Stimulated activated naive B cell treated with anti-CD40 and anti-IgM and Interleukin-4, amounts not matched to agents 10 μg/mL and 1 μg/mL and 100 μg/mL, for 72 hours (primary cell): ENCODE measurements around the gene BNC2.
A peak's percentile ranks its signal among the peaks of the same experiment; 100 is the strongest.
"Not testable (repeated sequence)": the region's sequence is repeated elsewhere in the genome, so short reads cannot be mapped to it uniquely, and the experiment has no call there.

Experiments
- ATAC-seq, 2 donors: fragments of 150-1000 bp; cut with Tn5 transposase; replicated peaks; 2 replicates each; pipeline ENCODE4 v1.10.0; 2021; ENCODE audit warnings: moderate library complexity in 1 of 2
- DNase-seq: peaks from one replicate; pipeline ENCODE4 v3.0.0; 2021
- H3K27ac Mint-ChIP-seq: one replicate; pipeline ENCODE4 v1.8.0; 2022; ENCODE audit warnings: mild to moderate bottlenecking, mixed read lengths
- H3K27me3 Mint-ChIP-seq, 2 donors: one replicate each; pipeline ENCODE4 v1.8.0; 2022; ENCODE audit warnings: mixed read lengths in 2 of 2
- H3K36me3 Mint-ChIP-seq, 2 donors: one replicate each; pipeline ENCODE4 v1.8.0; 2022; ENCODE audit warnings: mixed read lengths in 2 of 2, mild to moderate bottlenecking in 1 of 2
- H3K4me1 Mint-ChIP-seq, 2 donors: one replicate each; pipeline ENCODE4 v1.8.0; 2022; ENCODE audit warnings: mixed read lengths in 2 of 2, mild to moderate bottlenecking in 1 of 2
- H3K4me3 Mint-ChIP-seq, 2 donors: one replicate each; pipeline ENCODE4 v1.8.0; 2022; ENCODE audit warnings: mild to moderate bottlenecking in 2 of 2, mixed read lengths in 2 of 2, moderate library complexity in 1 of 2
- H3K9me3 Mint-ChIP-seq, 2 donors: one replicate each; pipeline ENCODE4 v1.8.0; 2022; ENCODE audit warnings: mixed read lengths in 2 of 2, mild to moderate bottlenecking in 1 of 2

The BNC2 gene

GRCh38 chr9:16870596-16871335 lies at the start of gene BNC2:
Gene BNC2, minus strand, starts transcription at chr9:16870670. Its CDS starts 22 bp downstream, at chr9:16870648.
- Mint-ChIP-seq H3K9me3 (peaks cover 0 to 1% of the 10 kb centered on the region in 2 donors), H3K4me3 (peak within 1 kb of the TSS; percentile 80 to 86), H3K36me3 (no peaks in the 10 kb centered on the region), H3K27ac (peak within 1 kb of the TSS; percentile 79), H3K27me3 (peaks cover 34 to 62% of the 10 kb centered on the region in 2 donors), H3K4me1 (peaks cover 4 to 19% of the 10 kb centered on the region in 2 donors)
- peak; percentile 18 to 38 for ATAC-seq
- no peak for DNase-seq

DNA sequence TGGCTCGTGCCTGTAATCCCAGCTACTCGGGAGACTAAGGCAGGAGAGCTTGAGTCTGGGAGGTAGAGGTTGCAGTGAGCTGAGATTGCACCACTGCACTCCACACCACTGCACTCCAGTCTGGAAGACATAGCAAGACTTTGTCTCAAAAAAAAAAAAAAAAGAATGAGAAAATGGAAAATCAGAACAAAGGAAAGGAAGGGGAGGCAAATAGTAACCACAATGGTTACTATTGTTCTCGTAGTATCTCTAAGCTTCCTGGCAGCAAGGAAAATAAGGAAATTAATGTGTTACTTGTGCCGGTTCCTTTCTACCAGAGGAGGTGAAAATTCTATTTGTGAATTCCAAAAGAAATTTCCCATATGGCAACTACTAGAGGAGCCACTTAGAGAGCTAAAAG lies 48.5 kb upstream of the BNC2 start:
- H3K4me3 Mint-ChIP-seq = no peak overlapping the region
- H3K27ac Mint-ChIP-seq = no peak overlapping the region
- no peak for DNase-seq
- no peaks in the 10 kb centered on the region for H3K4me1 Mint-ChIP-seq
- no peak for ATAC-seq
- peaks cover 7 to 15% of the 10 kb centered on the region in 2 donors for H3K9me3 Mint-ChIP-seq
- H3K27me3 Mint-ChIP-seq = no peaks in the 10 kb centered on the region
- no peaks in the 10 kb centered on the region for H3K36me3 Mint-ChIP-seq

DNA sequence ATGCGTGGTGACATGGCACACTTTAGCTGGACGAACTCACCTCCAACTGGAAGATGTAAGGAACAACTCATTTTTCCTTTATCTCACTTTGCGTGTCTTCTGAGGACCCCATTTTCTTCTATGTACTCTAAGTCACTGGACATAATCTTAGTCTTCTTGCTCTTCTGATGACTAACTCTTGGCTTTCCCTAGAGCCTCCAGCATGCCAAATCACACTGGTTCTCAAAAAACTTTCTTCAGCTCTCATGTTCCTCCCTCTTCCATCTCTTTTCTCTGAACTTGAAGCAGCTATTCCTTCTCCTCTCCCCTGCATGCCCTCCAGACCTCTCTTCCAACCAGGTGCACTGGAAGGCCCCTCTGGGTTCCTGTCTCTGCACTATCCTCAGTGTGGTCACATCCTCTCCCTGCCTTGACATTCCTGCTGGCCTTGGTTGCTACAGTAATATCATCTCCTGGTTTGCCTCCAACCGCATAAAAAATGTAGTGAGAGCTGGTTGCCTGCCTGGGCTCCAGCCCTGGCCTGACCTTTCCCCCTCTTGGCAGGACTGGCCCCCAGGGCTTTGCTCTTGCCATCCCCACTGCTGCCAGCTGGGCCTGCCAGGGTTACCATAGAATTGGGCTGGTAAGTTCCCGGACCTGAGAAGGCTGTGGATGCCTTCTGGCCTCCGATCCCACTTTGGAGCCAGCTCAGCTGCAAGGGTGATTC lies 44.8 kb upstream of the BNC2 start:
- H3K27me3 Mint-ChIP-seq = no peaks in the 10 kb centered on the region
- ATAC-seq = no peak
- no peaks in the 10 kb centered on the region for H3K36me3 Mint-ChIP-seq
- DNase-seq = no peak
- no peaks in the 10 kb centered on the region for H3K4me1 Mint-ChIP-seq
- H3K4me3 Mint-ChIP-seq = no peak overlapping the region
- no peak overlapping the region for H3K27ac Mint-ChIP-seq
- H3K9me3 Mint-ChIP-seq = peaks cover 7 to 15% of the 10 kb centered on the region in 2 donors

DNA sequence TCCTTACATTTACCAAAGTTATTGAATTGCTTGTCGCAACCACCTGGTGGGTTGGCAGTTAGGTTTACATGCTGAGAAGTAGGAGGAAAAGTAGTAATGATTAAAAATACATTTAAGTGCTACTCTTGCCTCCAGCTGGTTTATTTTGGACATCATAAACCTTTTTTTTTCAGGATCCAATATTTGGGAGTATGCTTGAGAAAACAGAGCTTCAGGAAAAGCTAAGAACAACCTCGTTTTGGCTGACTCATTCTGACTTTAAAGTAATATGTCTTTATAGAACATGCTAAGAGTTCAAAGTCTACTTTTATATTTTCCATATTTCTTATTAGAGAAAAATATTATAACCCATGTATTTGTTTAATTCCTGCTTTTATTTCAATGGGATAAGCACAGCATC lies 41.7 kb upstream of the BNC2 start:
- no peaks in the 10 kb centered on the region for H3K4me1 Mint-ChIP-seq
- H3K4me3 Mint-ChIP-seq = no peak overlapping the region
- H3K27me3 Mint-ChIP-seq = no peaks in the 10 kb centered on the region
- H3K27ac Mint-ChIP-seq = no peak overlapping the region
- ATAC-seq = no peak
- no peaks in the 10 kb centered on the region for H3K36me3 Mint-ChIP-seq
- H3K9me3 Mint-ChIP-seq = peaks cover 4 to 9% of the 10 kb centered on the region in 2 donors
- DNase-seq = no peak

DNA sequence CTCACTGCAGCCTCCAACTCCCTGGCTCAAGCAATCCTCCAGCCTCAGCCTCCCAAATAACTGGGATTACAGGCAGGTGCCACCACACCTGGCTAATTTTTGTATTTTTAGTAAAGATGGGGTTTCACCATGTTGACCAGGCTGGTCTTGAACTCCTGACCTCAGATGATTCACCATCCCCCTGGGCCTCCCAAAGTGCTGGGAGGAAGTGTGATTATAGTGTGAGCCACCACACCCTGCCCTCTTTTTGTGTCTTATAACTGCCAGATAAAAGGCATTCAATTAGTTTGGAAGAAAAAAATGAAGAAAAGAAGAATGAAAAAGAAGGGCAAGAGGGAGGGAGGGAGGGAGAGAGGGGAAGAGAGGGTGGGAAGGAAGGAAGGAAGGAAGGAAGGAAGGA lies 37.7 kb upstream of the BNC2 start:
- ATAC-seq, DNase-seq, H3K4me3 Mint-ChIP-seq, H3K36me3 Mint-ChIP-seq, H3K27ac Mint-ChIP-seq, H3K27me3 Mint-ChIP-seq, H3K4me1 Mint-ChIP-seq, H3K9me3 Mint-ChIP-seq: not testable (repeated sequence)

- DNase-seq (no peak), ATAC-seq (no peak)
- Mint-ChIP-seq H3K27me3 (no peaks in the 10 kb centered on the region), H3K9me3 (peaks cover 0 to 3% of the 10 kb centered on the region in 2 donors), H3K4me1 (no peaks in the 10 kb centered on the region), H3K36me3 (no peaks in the 10 kb centered on the region), H3K4me3 (no peak overlapping the region), H3K27ac (no peak overlapping the region)
Measured at GRCh38 chr9:16904655-16905054, 34.2 kb upstream of the BNC2 start.

- no peaks in the 10 kb centered on the region for H3K4me1 Mint-ChIP-seq
- no peak for ATAC-seq
- no peak for DNase-seq
- H3K27me3 Mint-ChIP-seq = no peaks in the 10 kb centered on the region
- H3K9me3 Mint-ChIP-seq = peaks cover 4% of the 10 kb centered on the region in 2 donors
- no peak overlapping the region for H3K27ac Mint-ChIP-seq
- H3K4me3 Mint-ChIP-seq = no peak overlapping the region
- peaks cover 0 to 2% of the 10 kb centered on the region in 2 donors for H3K36me3 Mint-ChIP-seq
Measured at GRCh38 chr9:16901590-16901989, 31.1 kb upstream of the BNC2 start.

DNA sequence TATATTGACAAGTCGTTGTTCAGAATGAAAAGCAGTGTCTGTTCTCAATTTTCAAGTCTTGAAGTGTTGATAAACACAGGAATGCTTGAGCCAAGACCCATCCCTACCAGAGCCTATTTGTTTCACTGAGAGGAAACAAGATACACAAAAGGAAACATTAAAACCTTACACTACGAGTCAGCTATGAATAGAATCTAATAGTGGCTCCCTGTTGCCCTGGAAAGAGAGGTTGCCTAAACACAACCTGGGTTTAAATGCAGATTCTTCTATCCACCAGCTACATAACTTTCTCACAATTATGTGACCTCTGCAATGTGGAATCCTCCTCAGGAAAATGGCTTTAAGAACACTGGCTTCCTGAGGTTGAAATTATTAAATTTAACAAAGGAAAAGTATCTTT lies 29.1 kb upstream of the BNC2 start:
- Mint-ChIP-seq H3K27me3 (no peaks in the 10 kb centered on the region), H3K36me3 (peaks cover 0 to 2% of the 10 kb centered on the region in 2 donors), H3K4me1 (no peaks in the 10 kb centered on the region), H3K9me3 (peaks cover 2 to 4% of the 10 kb centered on the region in 2 donors), H3K27ac (no peak overlapping the region), H3K4me3 (no peak overlapping the region)
- DNase-seq (no peak), ATAC-seq (no peak)

DNA sequence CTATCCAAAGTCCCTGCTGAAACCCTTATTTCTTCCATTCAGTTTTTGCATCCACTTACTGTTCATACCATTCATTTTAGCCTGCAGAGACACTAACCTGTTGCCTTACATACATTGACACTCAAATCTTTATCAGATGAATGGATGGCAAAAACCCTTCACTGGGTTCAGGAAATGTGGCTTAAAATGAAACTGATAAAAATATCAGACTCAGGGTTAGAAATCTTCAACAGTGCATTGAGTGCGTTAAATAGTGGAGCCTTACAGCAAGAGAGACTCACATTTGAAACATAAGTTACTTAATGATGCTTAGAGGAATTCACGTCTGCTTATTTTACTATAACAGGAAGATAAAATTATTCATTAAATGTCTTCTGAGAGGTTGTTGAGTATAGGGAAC lies 28.0 kb upstream of the BNC2 start:
- Mint-ChIP-seq H3K4me3 (no peak overlapping the region), H3K36me3 (peaks cover 0 to 2% of the 10 kb centered on the region in 2 donors), H3K4me1 (no peaks in the 10 kb centered on the region), H3K27ac (no peak overlapping the region), H3K9me3 (peaks cover 2 to 4% of the 10 kb centered on the region in 2 donors), H3K27me3 (no peaks in the 10 kb centered on the region)
- ATAC-seq = no peak
- DNase-seq = no peak

GRCh38 chr9:16888594-16888993 lies 18.1 kb upstream of the BNC2 start:
- no peak overlapping the region for H3K27ac Mint-ChIP-seq
- H3K4me3 Mint-ChIP-seq = no peak overlapping the region
- no peaks in the 10 kb centered on the region for H3K36me3 Mint-ChIP-seq
- ATAC-seq (no peak), DNase-seq (no peak)
- H3K27me3 Mint-ChIP-seq = no peaks in the 10 kb centered on the region
- peaks cover 2 to 3% of the 10 kb centered on the region in 2 donors for H3K9me3 Mint-ChIP-seq
- H3K4me1 Mint-ChIP-seq = no peaks in the 10 kb centered on the region

DNA sequence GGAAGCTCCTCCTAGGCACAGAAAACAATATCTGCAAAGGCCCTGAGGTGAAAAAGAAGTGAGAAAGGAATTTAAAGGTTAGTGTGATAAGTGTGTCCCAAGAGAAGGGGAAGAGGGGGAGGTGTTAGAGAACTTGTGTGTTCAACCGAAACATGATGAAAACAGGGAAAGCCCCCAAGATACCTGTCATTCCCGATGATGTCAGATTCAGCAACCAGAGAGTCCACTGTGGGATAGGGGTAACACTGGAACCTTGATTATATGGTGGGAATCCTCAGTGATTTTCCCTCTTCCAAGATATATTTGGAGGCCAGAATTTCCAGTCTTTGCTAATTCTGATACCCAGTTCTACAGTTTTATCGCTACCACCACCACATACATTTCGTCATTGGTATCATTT lies 15.5 kb upstream of the BNC2 start:
- no peak for DNase-seq
- no peaks in the 10 kb centered on the region for H3K4me1 Mint-ChIP-seq
- H3K27me3 Mint-ChIP-seq = no peaks in the 10 kb centered on the region
- peaks cover 10 to 11% of the 10 kb centered on the region in 2 donors for H3K9me3 Mint-ChIP-seq
- peaks cover 0 to 3% of the 10 kb centered on the region in 2 donors for H3K36me3 Mint-ChIP-seq
- ATAC-seq = no peak
- no peak overlapping the region for H3K4me3 Mint-ChIP-seq
- H3K27ac Mint-ChIP-seq = no peak overlapping the region

DNA sequence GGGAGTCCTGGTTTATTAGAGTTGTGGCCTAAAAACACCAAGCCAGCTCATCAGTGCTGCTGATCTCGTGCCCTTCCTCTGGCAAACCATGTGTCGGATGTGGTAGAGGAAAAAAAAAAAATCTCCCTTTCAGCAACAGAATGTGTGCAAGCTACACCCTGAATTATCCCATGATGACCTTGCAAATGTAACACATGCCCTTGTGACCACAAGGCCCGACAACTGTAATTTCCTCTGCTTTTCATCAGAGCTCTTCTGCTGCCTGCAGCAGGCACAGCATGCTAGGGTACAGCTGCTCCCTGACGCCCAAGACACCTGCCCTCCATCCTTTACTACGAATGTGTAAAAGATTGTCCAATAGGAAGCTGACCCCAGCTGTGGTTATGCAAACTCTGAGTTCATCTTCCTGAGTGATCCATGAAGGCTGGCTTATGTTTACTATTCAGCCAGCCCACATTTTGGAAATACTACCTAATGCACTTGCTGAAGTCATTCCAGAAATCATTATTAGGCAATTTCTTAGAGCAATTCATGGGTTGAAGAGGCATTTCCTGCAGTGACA lies 14.6 kb upstream of the BNC2 start:
- Mint-ChIP-seq H3K4me1 (no peaks in the 10 kb centered on the region), H3K9me3 (peaks cover 10 to 16% of the 10 kb centered on the region in 2 donors), H3K4me3 (no peak overlapping the region), H3K36me3 (peaks cover 0 to 3% of the 10 kb centered on the region in 2 donors), H3K27me3 (no peaks in the 10 kb centered on the region), H3K27ac (no peak overlapping the region)
- ATAC-seq = no peak
- no peak for DNase-seq

GRCh38 chr9:16884373-16884772 lies 13.9 kb upstream of the BNC2 start:
- Mint-ChIP-seq H3K27ac (no peak overlapping the region), H3K4me1 (no peaks in the 10 kb centered on the region), H3K9me3 (peaks cover 10 to 16% of the 10 kb centered on the region in 2 donors), H3K36me3 (peaks cover 0 to 3% of the 10 kb centered on the region in 2 donors), H3K27me3 (no peaks in the 10 kb centered on the region), H3K4me3 (no peak overlapping the region)
- ATAC-seq (no peak), DNase-seq (no peak)

- H3K4me3 Mint-ChIP-seq = no peak overlapping the region
- DNase-seq (no peak), ATAC-seq (no peak)
- H3K4me1 Mint-ChIP-seq = no peaks in the 10 kb centered on the region
- no peak overlapping the region for H3K27ac Mint-ChIP-seq
- H3K27me3 Mint-ChIP-seq = no peaks in the 10 kb centered on the region
- peaks cover 0 to 3% of the 10 kb centered on the region in 2 donors for H3K36me3 Mint-ChIP-seq
- peaks cover 10 to 16% of the 10 kb centered on the region in 2 donors for H3K9me3 Mint-ChIP-seq
Measured at GRCh38 chr9:16883586-16883985, 13.1 kb upstream of the BNC2 start.

DNA sequence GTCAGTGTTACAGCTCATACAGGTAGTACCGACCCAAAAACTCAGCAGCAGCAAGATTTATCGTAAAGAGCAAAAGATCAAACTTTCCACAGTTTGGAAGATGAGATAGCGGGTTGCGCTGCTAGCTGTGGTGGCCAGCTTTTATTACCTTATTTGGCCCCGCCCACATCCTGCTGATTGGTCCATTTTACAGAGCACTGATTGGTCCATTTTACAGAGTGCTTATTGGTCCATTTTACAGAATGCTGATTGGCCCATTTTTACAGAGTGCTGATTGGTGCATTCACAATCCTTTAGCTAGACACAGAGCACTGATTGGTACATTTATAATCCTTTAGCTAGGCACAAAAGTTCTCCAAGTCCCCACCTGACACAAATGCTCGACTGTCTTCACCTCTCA lies 12.0 kb upstream of the BNC2 start:
- peaks cover 9 to 13% of the 10 kb centered on the region in 2 donors for H3K9me3 Mint-ChIP-seq
- not testable (repeated sequence) for H3K27me3 Mint-ChIP-seq, ATAC-seq, DNase-seq, H3K36me3 Mint-ChIP-seq, H3K27ac Mint-ChIP-seq, H3K4me1 Mint-ChIP-seq, H3K4me3 Mint-ChIP-seq
